ENCODE data around the gene PAM. TPM values are rescaled to one million over a fixed set of nuclear protein-coding genes. Genes with fewer than 3 reads are reported as not detected.

Gene PAM
- total and polyA plus RNA-seq, 2 of the 8 experiments (the other 6 are each of a cell fraction or from before 2014, with no cell fraction given), result 30.4 to 67.8 TPM

GRCh38 chr5:102743900-102744299 is 11.2 kb upstream of the PAM start (continued):
- no peak for TF ChIP-seq SAP30 (IDR thresholded peaks at IDR 0.05; ENCODE audit: insufficient read depth, insufficient replicate concordance, low read length)

Data from H1 (cell line).